ENCODE measurements around the gene LARP4B.
A peak's percentile ranks its signal among the peaks of the same experiment; 100 is the strongest.

The LARP4B gene

GRCh38 chr10:814536-815302 lies 116.8 kb downstream of the LARP4B start:
- DNase-seq (ENCODE audit: low read depth), result no peak
- TF ChIP-seq CTCF (IDR thresholded peaks at IDR 0.05; ENCODE audit: control insufficient read depth, insufficient read depth, low read depth, low read length, missing control alignments), result no peak
- no peak overlapping the region for H3K4me3 ChIP-seq (ENCODE audit: control insufficient read depth, low read depth, low read length)

GRCh38 chr10:813286-813685 lies 118.2 kb downstream of the LARP4B start:
- TF ChIP-seq CTCF (IDR thresholded peaks at IDR 0.05; ENCODE audit: control insufficient read depth, insufficient read depth, low read depth, low read length, missing control alignments), result no peak
- no peak for DNase-seq (ENCODE audit: low read depth)
- H3K4me3 ChIP-seq (ENCODE audit: control insufficient read depth, low read depth, low read length), result no peak overlapping the region

DNA sequence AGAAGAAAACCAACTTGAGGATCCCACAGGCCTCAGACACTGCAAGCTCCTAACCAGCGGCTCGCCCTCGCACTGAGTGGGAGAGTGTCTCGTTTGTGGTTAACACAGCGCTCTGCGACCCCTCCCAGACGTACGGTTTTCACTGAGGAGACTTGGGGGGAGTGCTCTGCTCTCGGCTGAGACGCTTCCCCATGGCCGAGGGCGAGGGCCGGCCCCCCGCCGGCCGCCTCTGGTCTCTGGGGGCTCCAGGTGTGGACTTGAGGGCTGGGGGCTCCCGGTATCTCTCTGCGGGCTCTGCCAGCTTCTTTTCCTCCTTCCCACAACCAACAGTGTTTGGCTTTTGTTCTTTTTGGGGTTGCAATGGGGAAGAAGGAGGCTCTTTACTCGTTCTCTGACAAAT lies 118.7 kb downstream of the LARP4B start:
- DNase-seq (ENCODE audit: low read depth), result no peak
- TF ChIP-seq CTCF (IDR thresholded peaks at IDR 0.05; ENCODE audit: control insufficient read depth, insufficient read depth, low read depth, low read length, missing control alignments), result no peak
- H3K4me3 ChIP-seq (ENCODE audit: control insufficient read depth, low read depth, low read length), result no peak overlapping the region

DNA sequence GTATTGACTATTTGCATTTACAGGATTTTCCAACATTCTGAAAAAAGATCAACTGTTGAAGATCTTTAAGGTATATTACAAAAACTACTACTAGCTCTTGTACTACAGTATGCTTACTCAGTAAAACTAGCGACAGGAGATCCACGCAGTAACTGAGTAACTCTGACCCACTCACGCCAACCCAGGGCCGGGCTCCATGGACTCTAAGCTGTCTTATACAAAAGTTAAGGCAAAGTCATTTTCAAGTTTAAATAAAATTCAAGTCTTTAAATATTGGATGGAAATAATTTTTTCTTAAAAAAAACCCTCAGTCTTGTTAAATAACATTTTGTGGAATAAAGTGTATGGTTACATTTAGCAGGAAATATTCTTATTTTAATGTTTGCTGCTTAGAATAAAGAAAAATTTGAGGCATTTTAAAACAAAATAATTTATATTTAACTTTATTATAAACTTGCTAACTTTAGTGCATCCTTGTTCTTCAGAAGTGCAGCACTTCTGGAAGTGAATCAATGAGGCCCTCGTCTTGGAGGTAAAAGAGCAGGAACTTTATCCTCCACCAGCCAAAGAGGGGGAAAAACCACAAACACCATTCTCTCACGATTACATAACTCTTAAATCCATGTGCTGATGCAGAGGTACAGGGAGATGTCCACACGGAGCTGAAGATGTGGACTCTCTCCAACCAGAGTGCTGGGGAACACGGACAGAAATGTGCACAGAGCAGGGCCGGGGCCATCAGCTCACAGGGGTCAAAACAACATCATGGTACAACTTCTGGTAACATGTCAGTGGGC lies 119.9 kb downstream of the LARP4B start:
- no peak for DNase-seq (ENCODE audit: low read depth)
- TF ChIP-seq CTCF (IDR thresholded peaks at IDR 0.05; ENCODE audit: control insufficient read depth, insufficient read depth, low read depth, low read length, missing control alignments), result no peak

GRCh38 chr10:810351-810846 lies 121.1 kb downstream of the LARP4B start:
- no peak overlapping the region for H3K4me3 ChIP-seq (ENCODE audit: control insufficient read depth, low read depth, low read length)
- DNase-seq (ENCODE audit: low read depth), result no peak
- TF ChIP-seq CTCF (IDR thresholded peaks at IDR 0.05; ENCODE audit: control insufficient read depth, insufficient read depth, low read depth, low read length, missing control alignments), result peak; percentile 25

More for the DNA sequence above, 119.9 kb downstream of the LARP4B start:
- H3K4me3 ChIP-seq (ENCODE audit: control insufficient read depth, low read depth, low read length), result no peak overlapping the region

- no peak overlapping the region for H3K4me3 ChIP-seq (ENCODE audit: control insufficient read depth, low read depth, low read length)
- no peak for TF ChIP-seq CTCF (IDR thresholded peaks at IDR 0.05; ENCODE audit: control insufficient read depth, insufficient read depth, low read depth, low read length, missing control alignments)
- DNase-seq (ENCODE audit: low read depth), result no peak
These were observed 121.7 kb downstream of the LARP4B start for GRCh38 chr10:809671-810350.

Measured in AG09309 (cell line).